T-helper 1 cell (primary cell): ENCODE data around the gene CLEC18C.
"Not testable (repeated sequence)": the region's sequence is repeated elsewhere in the genome, so short reads cannot be mapped to it uniquely, and the experiment has no call there.

Experiments used
- DNase-seq, 5 donors: peaks; one replicate each; pipeline ENCODE4 v3.0.0-alpha.2; 2012 to 2020

Gene CLEC18C

GRCh38 chr16:70159355-70160348, 13.9 kb upstream of the CLEC18C start:
- DNase-seq: no peak

GRCh38 chr16:70160388-70160787, 13.2 kb upstream of the CLEC18C start:
- DNase-seq: no peak

- DNase-seq: no peak
These were observed 12.8 kb upstream of the CLEC18C start for GRCh38 chr16:70160821-70161220.

- DNase-seq: no peak
These were observed 12.2 kb upstream of the CLEC18C start for GRCh38 chr16:70161350-70161749.

- no peak for DNase-seq
These were observed 11.5 kb upstream of the CLEC18C start for GRCh38 chr16:70162041-70162451.

GRCh38 chr16:70163596-70163995, 10.0 kb upstream of the CLEC18C start:
- DNase-seq: no peak

- not testable (repeated sequence) for DNase-seq
These were observed 6.9 kb upstream of the CLEC18C start for GRCh38 chr16:70166688-70167087.

GRCh38 chr16:70173916-70174315, 329 bp downstream of the CLEC18C start:
- DNase-seq: not testable (repeated sequence)

GRCh38 chr16:70174387-70174932, 873 bp downstream of the CLEC18C start:
- not testable (repeated sequence) for DNase-seq

- DNase-seq: not testable (repeated sequence)
These were observed 14.4 kb downstream of the CLEC18C start for GRCh38 chr16:70187858-70188607.

- not testable (repeated sequence) for DNase-seq
These were observed 15.0 kb downstream of the CLEC18C start for GRCh38 chr16:70188608-70188915.

GRCh38 chr16:70190574-70190973, 17.0 kb downstream of the CLEC18C start:
- not testable (repeated sequence) for DNase-seq

GRCh38 chr16:70196683-70197300, 23.2 kb downstream of the CLEC18C start:
- not testable (repeated sequence) for DNase-seq

GRCh38 chr16:70197611-70198010, 24.0 kb downstream of the CLEC18C start:
- DNase-seq: not testable (repeated sequence)

GRCh38 chr16:70198230-70198629, 24.6 kb downstream of the CLEC18C start:
- not testable (repeated sequence) for DNase-seq

GRCh38 chr16:70198666-70199065, 25.1 kb downstream of the CLEC18C start:
- not testable (repeated sequence) for DNase-seq

GRCh38 chr16:70199170-70199569, 25.6 kb downstream of the CLEC18C start:
- DNase-seq: not testable (repeated sequence)

GRCh38 chr16:70200063-70200462, 26.5 kb downstream of the CLEC18C start:
- DNase-seq: not testable (repeated sequence)

GRCh38 chr16:70203508-70203907, 29.9 kb downstream of the CLEC18C start:
- not testable (repeated sequence) for DNase-seq

GRCh38 chr16:70204010-70204409, 30.4 kb downstream of the CLEC18C start:
- not testable (repeated sequence) for DNase-seq

GRCh38 chr16:70204668-70205405, 31.2 kb downstream of the CLEC18C start:
- not testable (repeated sequence) for DNase-seq

GRCh38 chr16:70206382-70206781, 32.8 kb downstream of the CLEC18C start:
- DNase-seq: not testable (repeated sequence)
